HepG2 (cell line): ENCODE data around the gene CDR2L. TPM values are rescaled to one million over a fixed set of nuclear protein-coding genes. Genes with fewer than 3 reads are reported as not detected.

Source experiments
- GZF1 ChIP-seq: sonication (generic); formaldehyde crosslinking; IDR thresholded peaks from 2 replicates; pipeline ENCODE4 v1.5.1; 2020; ENCODE audit warnings: mild to moderate bottlenecking, missing genetic modification reagents
- ZBTB38 ChIP-seq: sonication (generic); formaldehyde crosslinking; IDR thresholded peaks from 2 replicates; pipeline ENCODE4 v1.5.1; 2020; ENCODE audit warnings: mild to moderate bottlenecking, missing genetic modification reagents
- ZMYM3 ChIP-seq: sonication (generic); formaldehyde crosslinking; IDR thresholded peaks from 2 replicates; pipeline ENCODE4 v1.5.1; 2020; ENCODE audit warnings: mild to moderate bottlenecking, missing genetic modification reagents
- ZNF124 ChIP-seq: sonication (generic); formaldehyde crosslinking; IDR thresholded peaks from 2 replicates; pipeline ENCODE4 v1.4.0; 2020; ENCODE audit warnings: missing genetic modification reagents
- ZNF615 ChIP-seq: sonication (generic); formaldehyde crosslinking; IDR thresholded peaks from 2 replicates; pipeline ENCODE4 v1.5.0; 2020; ENCODE audit warnings: mild to moderate bottlenecking, missing genetic modification reagents, borderline replicate concordance
- ZNF670 ChIP-seq: sonication (generic); formaldehyde crosslinking; IDR thresholded peaks from 2 replicates; pipeline ENCODE4 v1.8.0; 2022; ENCODE audit warnings: mild to moderate bottlenecking, missing genetic modification reagents, borderline replicate concordance
- ZNF790 ChIP-seq: sonication (generic); formaldehyde crosslinking; IDR thresholded peaks from 2 replicates; pipeline ENCODE4 v1.8.0; 2022; ENCODE audit warnings: missing genetic modification reagents, mild to moderate bottlenecking, borderline replicate concordance
- polyA plus RNA-seq, 8 experiments: library from polyadenylated mRNA; depleted of rRNA in 3 of 8; stranded (reverse) in 7 of 8; unstranded in 1 of 8; fragments of >200 nt; fragmentation: Illumina TruSeq in 4 of 8; extraction: Trizol in 4 of 8; gene quantifications; 2 replicates each; pipeline versions ENCODE4 v1.2.1 to v1.2.3, GENCODE V29; 2011 to 2016; ENCODE audit warnings: low read depth in 4 of 8, missing spikeins in 1 of 8, mixed read lengths in 1 of 8; ENCODE audit not compliant: insufficient read depth in 1 of 8
- total RNA-seq, 5 experiments: library from RNA; depleted of rRNA; stranded (reverse); fragments of >200 nt; fragmentation: Illumina TruSeq; extraction: Trizol; gene quantifications; 2 replicates each; pipeline ENCODE4 v1.2.3, GENCODE V29; 2016; ENCODE audit warnings: low read depth in 1 of 5
- TF ChIP-seq, protein P1 (sequence below): sonication (generic); formaldehyde crosslinking; IDR thresholded peaks from 2 replicates; pipeline ENCODE4 v1.4.0; 2020; ENCODE audit warnings: mild to moderate bottlenecking, missing genetic modification reagents
- TF ChIP-seq, protein P2 (sequence below): sonication (generic); formaldehyde crosslinking; IDR thresholded peaks from 2 replicates; pipeline ENCODE4 v1.8.1; 2023; ENCODE audit warnings: mild to moderate bottlenecking, inconsistent platforms, moderate library complexity, missing genetic modification reagents, borderline replicate concordance
- TF ChIP-seq, protein P3 (sequence below): sonication (generic); formaldehyde crosslinking; IDR thresholded peaks from 2 replicates; pipeline ENCODE4 v1.4.0; 2020; ENCODE audit warnings: missing genetic modification reagents, mild to moderate bottlenecking, borderline replicate concordance
- TF ChIP-seq, protein P4 (sequence below): IDR thresholded peaks from 2 replicates; pipeline ENCODE4 v1.6.1; 2018; ENCODE audit warnings: missing genetic modification reagents, mild to moderate bottlenecking, missing compliant biosample characterization
- TF ChIP-seq, protein P5 (sequence below): sonication (generic); formaldehyde crosslinking; IDR thresholded peaks from 2 replicates; pipeline ENCODE4 v1.5.0; 2020; ENCODE audit warnings: missing genetic modification reagents
- TF ChIP-seq, protein P6 (sequence below): sonication (generic); formaldehyde crosslinking; IDR thresholded peaks from 2 replicates; pipeline ENCODE4 v1.4.0; 2020; ENCODE audit warnings: missing genetic modification reagents, borderline replicate concordance
- TF ChIP-seq, protein P7 (sequence below): sonication (generic); formaldehyde crosslinking; IDR thresholded peaks from 2 replicates; pipeline ENCODE4 v1.4.0; 2020; ENCODE audit warnings: missing genetic modification reagents

The CDR2L gene
- total and polyA plus RNA-seq, 2 of the 13 experiments (the other 11 are each of a cell fraction or from before 2014, with no cell fraction given), result 1.9 to 2.1 TPM

DNA sequence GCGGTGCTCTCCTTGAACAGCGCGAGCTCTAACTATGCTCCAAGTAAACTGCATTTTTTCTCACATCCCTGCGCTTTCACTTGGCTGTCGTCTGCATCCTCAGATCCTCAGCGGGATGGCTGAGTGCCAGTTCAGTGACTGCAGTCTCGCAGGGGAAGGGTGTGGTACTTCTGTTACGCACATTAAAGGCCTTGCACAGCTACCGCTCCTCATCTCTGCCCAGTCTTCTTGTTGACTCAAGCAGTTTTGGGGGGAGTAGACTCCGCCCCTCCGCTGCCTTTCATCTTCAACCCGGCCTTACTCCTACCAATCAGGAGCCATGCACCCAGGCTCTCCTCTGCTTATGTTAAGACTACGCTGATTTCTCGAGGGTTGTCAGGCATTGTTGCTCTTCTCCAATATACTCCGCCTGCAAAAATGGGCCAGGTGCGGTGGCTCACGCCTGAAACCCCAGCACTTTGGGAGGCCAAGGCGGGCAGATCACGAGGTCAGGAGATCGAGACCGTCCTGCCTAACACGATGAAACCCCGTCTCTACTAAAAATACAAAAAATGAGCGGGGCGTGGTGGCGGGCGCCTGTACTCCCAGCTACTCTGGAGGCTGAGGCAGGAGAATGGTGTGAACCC is 49.3 kb downstream of the CDR2L start (continued):
- TF ChIP-seq, protein P1, sequence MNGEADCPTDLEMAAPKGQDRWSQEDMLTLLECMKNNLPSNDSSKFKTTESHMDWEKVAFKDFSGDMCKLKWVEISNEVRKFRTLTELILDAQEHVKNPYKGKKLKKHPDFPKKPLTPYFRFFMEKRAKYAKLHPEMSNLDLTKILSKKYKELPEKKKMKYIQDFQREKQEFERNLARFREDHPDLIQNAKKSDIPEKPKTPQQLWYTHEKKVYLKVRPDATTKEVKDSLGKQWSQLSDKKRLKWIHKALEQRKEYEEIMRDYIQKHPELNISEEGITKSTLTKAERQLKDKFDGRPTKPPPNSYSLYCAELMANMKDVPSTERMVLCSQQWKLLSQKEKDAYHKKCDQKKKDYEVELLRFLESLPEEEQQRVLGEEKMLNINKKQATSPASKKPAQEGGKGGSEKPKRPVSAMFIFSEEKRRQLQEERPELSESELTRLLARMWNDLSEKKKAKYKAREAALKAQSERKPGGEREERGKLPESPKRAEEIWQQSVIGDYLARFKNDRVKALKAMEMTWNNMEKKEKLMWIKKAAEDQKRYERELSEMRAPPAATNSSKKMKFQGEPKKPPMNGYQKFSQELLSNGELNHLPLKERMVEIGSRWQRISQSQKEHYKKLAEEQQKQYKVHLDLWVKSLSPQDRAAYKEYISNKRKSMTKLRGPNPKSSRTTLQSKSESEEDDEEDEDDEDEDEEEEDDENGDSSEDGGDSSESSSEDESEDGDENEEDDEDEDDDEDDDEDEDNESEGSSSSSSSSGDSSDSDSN (CRISPR knock-in tag), result no peak
- TF ChIP-seq, protein P2, sequence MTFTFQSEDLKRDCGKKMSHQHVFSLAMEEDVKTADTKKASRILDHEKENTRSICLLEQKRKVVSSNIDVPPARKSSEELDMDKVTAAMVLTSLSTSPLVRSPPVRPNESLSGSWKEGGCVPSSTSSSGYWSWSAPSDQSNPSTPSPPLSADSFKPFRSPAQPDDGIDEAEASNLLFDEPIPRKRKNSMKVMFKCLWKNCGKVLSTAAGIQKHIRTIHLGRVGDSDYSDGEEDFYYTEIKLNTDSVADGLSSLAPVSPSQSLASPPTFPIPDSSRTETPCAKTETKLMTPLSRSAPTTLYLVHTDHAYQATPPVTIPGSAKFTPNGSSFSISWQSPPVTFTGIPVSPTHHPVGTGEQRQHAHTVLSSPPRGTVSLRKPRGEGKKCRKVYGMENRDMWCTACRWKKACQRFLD (CRISPR knock-in tag), result 0 out of 2 replicates have a peak, but pooled peaks have one; percentile 3
- TF ChIP-seq, protein P3, sequence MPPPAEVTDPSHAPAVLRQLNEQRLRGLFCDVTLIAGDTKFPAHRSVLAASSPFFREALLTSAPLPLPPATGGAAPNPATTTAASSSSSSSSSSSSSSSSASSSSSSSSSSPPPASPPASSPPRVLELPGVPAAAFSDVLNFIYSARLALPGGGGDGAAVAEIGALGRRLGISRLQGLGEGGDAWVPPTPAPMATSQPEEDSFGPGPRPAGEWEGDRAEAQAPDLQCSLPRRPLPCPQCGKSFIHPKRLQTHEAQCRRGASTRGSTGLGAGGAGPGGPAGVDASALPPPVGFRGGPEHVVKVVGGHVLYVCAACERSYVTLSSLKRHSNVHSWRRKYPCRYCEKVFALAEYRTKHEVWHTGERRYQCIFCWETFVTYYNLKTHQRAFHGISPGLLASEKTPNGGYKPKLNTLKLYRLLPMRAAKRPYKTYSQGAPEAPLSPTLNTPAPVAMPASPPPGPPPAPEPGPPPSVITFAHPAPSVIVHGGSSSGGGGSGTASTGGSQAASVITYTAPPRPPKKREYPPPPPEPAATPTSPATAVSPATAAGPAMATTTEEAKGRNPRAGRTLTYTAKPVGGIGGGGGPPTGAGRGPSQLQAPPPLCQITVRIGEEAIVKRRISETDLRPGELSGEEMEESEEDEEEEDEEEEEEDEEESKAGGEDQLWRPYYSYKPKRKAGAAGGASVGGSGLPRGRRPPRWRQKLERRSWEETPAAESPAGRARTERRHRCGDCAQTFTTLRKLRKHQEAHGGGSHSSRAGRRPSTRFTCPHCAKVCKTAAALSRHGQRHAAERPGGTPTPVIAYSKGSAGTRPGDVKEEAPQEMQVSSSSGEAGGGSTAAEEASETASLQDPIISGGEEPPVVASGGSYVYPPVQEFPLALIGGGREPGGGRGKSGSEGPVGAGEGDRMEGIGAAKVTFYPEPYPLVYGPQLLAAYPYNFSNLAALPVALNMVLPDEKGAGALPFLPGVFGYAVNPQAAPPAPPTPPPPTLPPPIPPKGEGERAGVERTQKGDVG, result peak; percentile 93; the same call in 1 of the 2 replicates
- TF ChIP-seq, protein P4, sequence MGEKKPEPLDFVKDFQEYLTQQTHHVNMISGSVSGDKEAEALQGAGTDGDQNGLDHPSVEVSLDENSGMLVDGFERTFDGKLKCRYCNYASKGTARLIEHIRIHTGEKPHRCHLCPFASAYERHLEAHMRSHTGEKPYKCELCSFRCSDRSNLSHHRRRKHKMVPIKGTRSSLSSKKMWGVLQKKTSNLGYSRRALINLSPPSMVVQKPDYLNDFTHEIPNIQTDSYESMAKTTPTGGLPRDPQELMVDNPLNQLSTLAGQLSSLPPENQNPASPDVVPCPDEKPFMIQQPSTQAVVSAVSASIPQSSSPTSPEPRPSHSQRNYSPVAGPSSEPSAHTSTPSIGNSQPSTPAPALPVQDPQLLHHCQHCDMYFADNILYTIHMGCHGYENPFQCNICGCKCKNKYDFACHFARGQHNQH (CRISPR knock-in tag), result no peak
- TF ChIP-seq ZBTB38 (peak; percentile 95), ZNF790 (CRISPR knock-in tag) (0 out of 2 replicates have a peak, but pooled peaks have one; percentile 20), ZNF615 (no peak), ZMYM3 (CRISPR knock-in tag) (peak; percentile 30; the same call in 1 of the 2 replicates), ZNF124 (CRISPR knock-in tag) (no peak), GZF1 (CRISPR knock-in tag) (no peak), ZNF670 (CRISPR knock-in tag) (no peak)
- TF ChIP-seq, protein P5, sequence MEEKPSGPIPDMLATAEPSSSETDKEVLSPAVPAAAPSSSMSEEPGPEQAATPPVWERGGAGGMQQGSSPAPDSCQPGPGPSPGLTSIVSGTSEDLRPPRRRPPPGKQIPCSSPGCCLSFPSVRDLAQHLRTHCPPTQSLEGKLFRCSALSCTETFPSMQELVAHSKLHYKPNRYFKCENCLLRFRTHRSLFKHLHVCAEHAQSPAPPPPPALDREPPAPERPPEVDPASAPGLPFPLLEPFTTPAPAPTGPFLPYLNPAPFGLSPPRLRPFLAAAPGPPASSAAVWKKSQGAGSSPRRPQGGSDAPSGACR (CRISPR knock-in tag), result no peak
- TF ChIP-seq, protein P6, sequence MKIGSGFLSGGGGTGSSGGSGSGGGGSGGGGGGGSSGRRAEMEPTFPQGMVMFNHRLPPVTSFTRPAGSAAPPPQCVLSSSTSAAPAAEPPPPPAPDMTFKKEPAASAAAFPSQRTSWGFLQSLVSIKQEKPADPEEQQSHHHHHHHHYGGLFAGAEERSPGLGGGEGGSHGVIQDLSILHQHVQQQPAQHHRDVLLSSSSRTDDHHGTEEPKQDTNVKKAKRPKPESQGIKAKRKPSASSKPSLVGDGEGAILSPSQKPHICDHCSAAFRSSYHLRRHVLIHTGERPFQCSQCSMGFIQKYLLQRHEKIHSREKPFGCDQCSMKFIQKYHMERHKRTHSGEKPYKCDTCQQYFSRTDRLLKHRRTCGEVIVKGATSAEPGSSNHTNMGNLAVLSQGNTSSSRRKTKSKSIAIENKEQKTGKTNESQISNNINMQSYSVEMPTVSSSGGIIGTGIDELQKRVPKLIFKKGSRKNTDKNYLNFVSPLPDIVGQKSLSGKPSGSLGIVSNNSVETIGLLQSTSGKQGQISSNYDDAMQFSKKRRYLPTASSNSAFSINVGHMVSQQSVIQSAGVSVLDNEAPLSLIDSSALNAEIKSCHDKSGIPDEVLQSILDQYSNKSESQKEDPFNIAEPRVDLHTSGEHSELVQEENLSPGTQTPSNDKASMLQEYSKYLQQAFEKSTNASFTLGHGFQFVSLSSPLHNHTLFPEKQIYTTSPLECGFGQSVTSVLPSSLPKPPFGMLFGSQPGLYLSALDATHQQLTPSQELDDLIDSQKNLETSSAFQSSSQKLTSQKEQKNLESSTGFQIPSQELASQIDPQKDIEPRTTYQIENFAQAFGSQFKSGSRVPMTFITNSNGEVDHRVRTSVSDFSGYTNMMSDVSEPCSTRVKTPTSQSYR (CRISPR knock-in tag), result no peak
- TF ChIP-seq, protein P7, sequence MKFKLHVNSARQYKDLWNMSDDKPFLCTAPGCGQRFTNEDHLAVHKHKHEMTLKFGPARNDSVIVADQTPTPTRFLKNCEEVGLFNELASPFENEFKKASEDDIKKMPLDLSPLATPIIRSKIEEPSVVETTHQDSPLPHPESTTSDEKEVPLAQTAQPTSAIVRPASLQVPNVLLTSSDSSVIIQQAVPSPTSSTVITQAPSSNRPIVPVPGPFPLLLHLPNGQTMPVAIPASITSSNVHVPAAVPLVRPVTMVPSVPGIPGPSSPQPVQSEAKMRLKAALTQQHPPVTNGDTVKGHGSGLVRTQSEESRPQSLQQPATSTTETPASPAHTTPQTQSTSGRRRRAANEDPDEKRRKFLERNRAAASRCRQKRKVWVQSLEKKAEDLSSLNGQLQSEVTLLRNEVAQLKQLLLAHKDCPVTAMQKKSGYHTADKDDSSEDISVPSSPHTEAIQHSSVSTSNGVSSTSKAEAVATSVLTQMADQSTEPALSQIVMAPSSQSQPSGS (CRISPR knock-in tag), result 0 out of 2 replicates have a peak, but pooled peaks have one; percentile 20
